PC-9 (cell line): Measurements from ENCODE around the gene CNPY4.

Experiments used
- CTCF ChIP-seq: fragments of 200-600 bp; sonication (generic); conservative IDR thresholded peaks from 2 replicates; pipeline ENCODE4 v1.6.1; 2017; ENCODE audit warnings: mixed run types, antibody characterized with exemption, mild to moderate bottlenecking, moderate library complexity
- EZH2 ChIP-seq: fragments of 200-600 bp; sonication (generic); IDR thresholded peaks from 2 replicates; pipeline ENCODE4 v1.8.0; 2017; ENCODE audit warnings: antibody characterized with exemption, low read depth

- TF ChIP-seq CTCF (no peak), EZH2 (no peak)
Measured at GRCh38 chr7:100098913-100099312, 20.5 kb upstream of the CNPY4 start.
